Right lobe of liver (tissue), 6 donors: ENCODE data around the gene COX10. TPM values are rescaled to one million over a fixed set of nuclear protein-coding genes. Genes with fewer than 3 reads are reported as not detected.
A peak's percentile ranks its signal among the peaks of the same experiment; 100 is the strongest.

Experiments
- ATAC-seq, 4 donors: fragments of 200-7000 bp; cut with Tn5 transposase; one replicate each; pipeline ENCODE4 v1.9.1; 2020; ENCODE audit warnings: mild to moderate bottlenecking in 4 of 4, moderate library complexity in 4 of 4
- DNase-seq, 3 donors: peaks; one replicate each; pipeline ENCODE4 v3.0.0-alpha.2; 2020
- H3K27ac ChIP-seq, 3 donors: fragments of 200-600 bp; one replicate each; pipeline ENCODE4 v1.8.0; 2022
- H3K27me3 ChIP-seq, 2 donors: fragments of 200-600 bp; one replicate each; pipeline ENCODE4 v1.8.0; 2022
- H3K36me3 ChIP-seq, 4 donors: fragments of 200-600 bp; sonication (generic) in 1 of 4; one replicate each; pipeline versions ENCODE4 v1.5.1 to v1.8.0; 2017 to 2022; ENCODE audit warnings: control low read depth in 1 of 4
- H3K4me1 ChIP-seq, 4 donors: fragments of 200-600 bp; sonication (generic) in 1 of 4; one replicate each; pipeline versions ENCODE4 v1.5.1 to v1.8.0; 2017 to 2022; ENCODE audit warnings: control low read depth in 1 of 4
- H3K4me3 ChIP-seq, 3 donors: fragments of 200-600 bp; one replicate each; pipeline ENCODE4 v1.8.0; 2022
- H3K9me3 ChIP-seq, 4 donors: fragments of 200-600 bp; sonication (generic) in 1 of 4; one replicate each; pipeline versions ENCODE4 v1.5.1 to v1.8.0; 2017 to 2022; ENCODE audit warnings: control low read depth in 1 of 4
- CTCF ChIP-seq, 4 donors: fragments of 200-600 bp in 3 of 4; fragments of 450-650 bp in 1 of 4; IDR thresholded peaks; one replicate each; pipeline versions ENCODE4 v1.5.1 to v1.8.0; 2016 to 2022; ENCODE audit warnings: antibody characterized with exemption in 4 of 4, mild to moderate bottlenecking in 2 of 4
- POLR2A ChIP-seq: fragments of 450-650 bp; IDR thresholded peaks from one replicate; pipeline ENCODE4 v1.6.1; 2017; ENCODE audit warnings: antibody characterized with exemption, mild to moderate bottlenecking
- WGBS: methylation state at CpG from one replicate; pipeline ENCODE4 v1.1.6; 2018; ENCODE audit warnings: low coverage, low lambda C conversion rate; ENCODE audit not compliant: insufficient coverage; ENCODE audit errors: missing lambda C conversion rate; 5-methylcytosine and 5-hydroxymethylcytosine counted together
- intact Hi-C, 2 donors: fragments of 100-400 bp; cut with DNase I; formaldehyde crosslinking; loops; one replicate each; pipeline versions ENCODE4 v1.11.2 to v1.14.1; 2022
- total RNA-seq, 6 experiments: library from RNA; depleted of rRNA in 2 of 6; stranded (reverse); fragments of >200 nt in 2 of 6; fragmentation: NEBNext Ultra II Directional in 3 of 6; extraction: Animal tissue kit (Norgen Biotek cat#: 25700) in 3 of 6; gene quantifications; one replicate each; pipeline versions ENCODE4 v1.1.0 to v1.2.4, GENCODE V29; 2016 to 2023
- donor health status: DM: no; HTN: yes; CAD: no.
- donor health status: DM: no; HTN: no; CAD: no.
- donor health status: DM: no; HTN: no; CAD: no.
- donor health status: DM: no; HTN: yes; CAD: no.
- donor health status: DM: no; HTN: yes; CAD: no.

COX10 gene
- total RNA-seq, 6 experiments from 2014 or later, result 6.8 to 23.0 (median 9.0) TPM

GRCh38 chr17:14134456-14134855, 65.2 kb downstream of the COX10 start:
- TF ChIP-seq POLR2A, result no peak
- no peak for TF ChIP-seq CTCF (IDR thresholded peaks at IDR 0.05)
- ATAC-seq (peak in 2 of 4 donors; percentile 23 to 57), DNase-seq (no peak)
- intact Hi-C loops, result no loop called here
- peak overlapping the region in 1 of 3 donors; percentile 5 for H3K27ac ChIP-seq
- WGBS, result 54% methylated on average over 2 of the region's 2 CpGs
- no peaks in the 10 kb centered on the region for H3K27me3 ChIP-seq
- H3K9me3 ChIP-seq, result no peaks in the 10 kb centered on the region
- H3K4me1 ChIP-seq, result peaks cover 0 to 24% (median 0%) of the 10 kb centered on the region in 4 donors
- no peaks in the 10 kb centered on the region for H3K36me3 ChIP-seq
- no peak overlapping the region for H3K4me3 ChIP-seq

DNA sequence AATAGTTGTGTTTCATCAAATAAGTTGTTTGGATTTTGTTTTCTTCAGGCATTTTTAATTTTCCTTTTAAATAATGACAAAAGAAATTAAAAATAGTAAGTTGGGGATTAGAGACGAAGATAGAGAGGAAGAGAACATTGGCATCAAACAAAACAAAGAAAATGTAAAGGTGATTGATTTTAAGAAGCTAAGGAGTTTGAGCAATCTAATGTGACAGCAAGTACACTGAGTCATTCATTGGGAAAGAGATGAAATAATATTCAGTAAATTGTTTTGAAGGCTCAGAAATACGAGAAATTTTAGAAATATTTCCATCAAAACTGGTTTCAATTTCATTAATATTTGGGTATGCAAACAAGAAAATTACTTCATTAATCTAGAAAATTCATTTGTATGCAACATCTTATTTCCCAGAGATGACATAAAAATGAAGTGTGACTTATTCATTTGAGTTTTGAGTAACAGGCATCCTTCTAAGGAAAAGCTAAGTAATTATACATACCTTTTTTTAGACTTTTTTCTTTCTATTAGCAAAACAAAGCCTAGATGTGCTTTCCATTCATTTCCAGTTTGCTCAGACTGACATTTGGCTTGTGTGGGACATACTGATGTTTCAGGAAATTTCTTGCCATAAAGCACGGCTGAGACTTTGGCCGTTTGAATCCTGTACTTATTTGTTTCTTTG, 66.7 kb downstream of the COX10 start:
- Histone ChIP-seq H3K4me3 (no peak overlapping the region), H3K4me1 (peaks cover 0 to 24% (median 0%) of the 10 kb centered on the region in 4 donors), H3K27me3 (no peaks in the 10 kb centered on the region), H3K9me3 (no peaks in the 10 kb centered on the region), H3K27ac (no peak overlapping the region), H3K36me3 (no peaks in the 10 kb centered on the region)
- DNase-seq (no peak), ATAC-seq (no peak)
- intact Hi-C loops, result no loop called here
- TF ChIP-seq CTCF (IDR thresholded peaks at IDR 0.05) (no peak), POLR2A (no peak)
- WGBS, result 59% methylated on average over 4 of the region's 4 CpGs

DNA sequence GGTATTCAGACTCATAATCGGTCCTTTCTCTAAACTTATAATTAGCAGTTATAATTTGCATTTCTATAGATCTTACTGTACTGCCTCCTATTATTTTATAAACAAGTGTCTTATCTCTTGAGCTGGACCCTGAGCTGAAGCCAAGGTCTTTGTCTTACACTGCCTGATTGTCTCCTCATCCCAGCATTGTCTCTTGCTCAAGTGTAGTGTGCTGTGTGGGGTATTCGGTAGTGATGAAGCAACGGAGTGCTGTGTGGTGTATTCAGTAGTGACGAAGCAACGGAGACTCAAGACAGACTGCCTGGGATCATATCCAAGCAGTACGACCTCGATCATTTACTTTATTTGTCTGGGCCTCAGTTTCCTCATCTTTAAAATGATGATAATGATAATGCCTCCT, 69.3 kb downstream of the COX10 start:
- no peaks in the 10 kb centered on the region for H3K27me3 ChIP-seq
- no peak overlapping the region for H3K4me3 ChIP-seq
- no peak for DNase-seq
- intact Hi-C loops, result no loop called here
- H3K4me1 ChIP-seq, result peaks cover 0 to 14% (median 0%) of the 10 kb centered on the region in 4 donors
- H3K27ac ChIP-seq, result no peak overlapping the region
- no peaks in the 10 kb centered on the region for H3K36me3 ChIP-seq
- H3K9me3 ChIP-seq, result no peaks in the 10 kb centered on the region
- no peak for TF ChIP-seq CTCF (IDR thresholded peaks at IDR 0.05)
- no peak for TF ChIP-seq POLR2A
- no peak for ATAC-seq
- WGBS, result 95% methylated on average over 7 of the region's 7 CpGs

- Histone ChIP-seq H3K9me3 (no peaks in the 10 kb centered on the region), H3K27ac (no peak overlapping the region), H3K4me3 (no peak overlapping the region), H3K4me1 (no peaks in the 10 kb centered on the region), H3K36me3 (no peaks in the 10 kb centered on the region), H3K27me3 (no peaks in the 10 kb centered on the region)
- intact Hi-C loops, result no loop called here
- no peak for TF ChIP-seq POLR2A
- no peak for TF ChIP-seq CTCF (IDR thresholded peaks at IDR 0.05)
- WGBS, result 60% methylated on average over 3 of the region's 3 CpGs
- ATAC-seq (peak in 1 of 4 donors; percentile 38), DNase-seq (no peak)
These were observed 74.4 kb downstream of the COX10 start for GRCh38 chr17:14143688-14144087.
